ENCODE results near the gene TMEM26. TPM values are rescaled to one million over a fixed set of nuclear protein-coding genes. Genes with fewer than 3 reads are reported as not detected.

TMEM26 gene
- total and polyA plus RNA-seq, 2 experiments from 2014 or later: 1.0 to 1.9 TPM

- Mint-ChIP-seq H3K4me3 (no peak overlapping the region), H3K27ac (no peak overlapping the region; the same call in 1 of the 2 replicates), H3K4me1 (peaks cover 23% of the 10 kb centered on the region), H3K36me3 (ENCODE audit: low read depth) (peaks cover 10% of the 10 kb centered on the region; the same call in 2 of the 3 replicates), H3K27me3 (ENCODE audit: insufficient read depth, low read depth, poor library complexity) (peaks cover 2% of the 10 kb centered on the region), H3K9me3 (no peaks in the 10 kb centered on the region)
- peaks cover 23% of the 10 kb centered on the region for H3K4me1 ChIP-seq (ENCODE audit: insufficient read depth)
- H3F3A ChIP-seq (replicated peaks; ENCODE audit: low read depth): no peaks in the 10 kb centered on the region; the same call in 1 of the 2 replicates
- TF ChIP-seq NANOG (IDR thresholded peaks at IDR 0.05; ENCODE audit: borderline replicate concordance) (no peak), JUNB (IDR thresholded peaks at IDR 0.05; ENCODE audit: unreplicated experiment) (no peak), ZNF331 (CRISPR knock-in tag; IDR thresholded peaks at IDR 0.05; ENCODE audit: low read depth) (no peak), CREB1 (CRISPR knock-in tag; IDR thresholded peaks at IDR 0.05; ENCODE audit: low read depth) (no peak), EZH2phosphoT487 (IDR thresholded peaks at IDR 0.05; ENCODE audit: unreplicated experiment) (no peak), REST (IDR thresholded peaks at IDR 0.05; ENCODE audit: unreplicated experiment) (no peak), STAT1 (IDR thresholded peaks at IDR 0.05; ENCODE audit: unreplicated experiment) (no peak), POLR2AphosphoS5 (IDR thresholded peaks at IDR 0.05; ENCODE audit: low read depth) (no peak), CTCF (conservative IDR thresholded peaks at IDR 0.05; ENCODE audit: low read depth in 2 of 2) (no peak)
- DNase-seq (ENCODE audit: low spot score) (no peak), ATAC-seq (no peak)
- no peak overlapping the region for H3K27ac ChIP-seq (ENCODE audit: low read depth)
- H3K4me3 ChIP-seq: no peak overlapping the region
- no peaks in the 10 kb centered on the region for H4K20me1 ChIP-seq (replicated peaks; ENCODE audit: insufficient read depth)
- peaks cover 16% of the 10 kb centered on the region; the same call in 1 of the 2 replicates for H3K9me2 ChIP-seq (ENCODE audit: insufficient read depth)
- H3K36me3 ChIP-seq (ENCODE audit: insufficient read depth): no peaks in the 10 kb centered on the region
- H2AFZ ChIP-seq: no peak overlapping the region; the same call in 1 of the 2 replicates
- no peaks in the 10 kb centered on the region for H3K27me3 ChIP-seq (ENCODE audit: insufficient read depth)
- H3K79me2 ChIP-seq (replicated peaks; ENCODE audit: insufficient read depth): no peaks in the 10 kb centered on the region
- H3K4me2 ChIP-seq: no peak overlapping the region
Observed at GRCh38 chr10:61477451-61477850, 24.3 kb upstream of the TMEM26 start.

- no peak overlapping the region for H3K4me3 ChIP-seq
- no peaks in the 10 kb centered on the region for H4K20me1 ChIP-seq (replicated peaks; ENCODE audit: insufficient read depth)
- no peak overlapping the region for H2AFZ ChIP-seq
- H3F3A ChIP-seq (replicated peaks; ENCODE audit: low read depth): no peaks in the 10 kb centered on the region; the same call in 1 of the 2 replicates
- Mint-ChIP-seq H3K4me1 (peaks cover 22% of the 10 kb centered on the region), H3K36me3 (ENCODE audit: low read depth) (peaks cover 10% of the 10 kb centered on the region; the same call in 2 of the 3 replicates), H3K27me3 (ENCODE audit: insufficient read depth, low read depth, poor library complexity) (peaks cover 2% of the 10 kb centered on the region), H3K27ac (no peak overlapping the region), H3K9me3 (no peaks in the 10 kb centered on the region), H3K4me3 (no peak overlapping the region)
- H3K4me2 ChIP-seq: no peak overlapping the region
- H3K27me3 ChIP-seq (ENCODE audit: insufficient read depth): no peaks in the 10 kb centered on the region
- H3K9me2 ChIP-seq (ENCODE audit: insufficient read depth): peaks cover 16% of the 10 kb centered on the region; the same call in 1 of the 2 replicates
- H3K4me1 ChIP-seq (ENCODE audit: insufficient read depth): peaks cover 14% of the 10 kb centered on the region
- H3K36me3 ChIP-seq (ENCODE audit: insufficient read depth): no peaks in the 10 kb centered on the region
- ATAC-seq (no peak), DNase-seq (ENCODE audit: low spot score) (no peak)
- H3K27ac ChIP-seq (ENCODE audit: low read depth): no peak overlapping the region
- H3K79me2 ChIP-seq (replicated peaks; ENCODE audit: insufficient read depth): no peaks in the 10 kb centered on the region
- TF ChIP-seq STAT1 (IDR thresholded peaks at IDR 0.05; ENCODE audit: unreplicated experiment): no peak
- TF ChIP-seq ZNF114 (CRISPR knock-in tag; IDR thresholded peaks at IDR 0.05): no peak
- no peak for TF ChIP-seq CTCF (conservative IDR thresholded peaks at IDR 0.05; ENCODE audit: low read depth in 2 of 2)
- no peak for TF ChIP-seq EZH2 (IDR thresholded peaks at IDR 0.05; ENCODE audit: low read depth, unreplicated experiment)
- TF ChIP-seq ZNF331 (CRISPR knock-in tag; IDR thresholded peaks at IDR 0.05; ENCODE audit: low read depth): no peak
- TF ChIP-seq EZH2phosphoT487 (IDR thresholded peaks at IDR 0.05; ENCODE audit: unreplicated experiment): no peak
- no peak for TF ChIP-seq ETS1 (IDR thresholded peaks at IDR 0.05)
- TF ChIP-seq NANOG (IDR thresholded peaks at IDR 0.05; ENCODE audit: borderline replicate concordance): no peak
Observed at GRCh38 chr10:61476529-61476928, 23.3 kb upstream of the TMEM26 start.

Measured in GM23338 (cell line).